Neural progenitor cell (in vitro differentiated cells): Measurements from ENCODE around the gene PPP1R16B.

Experiments used
- EZH2 ChIP-seq: fragments of 200-600 bp; sonication (generic); IDR thresholded peaks from 2 replicates; pipeline ENCODE4 v1.6.1; 2017; ENCODE audit warnings: antibody characterized with exemption, mild to moderate bottlenecking, moderate library complexity
- EZH2phosphoT487 ChIP-seq: fragments of 200-600 bp; sonication (generic); IDR thresholded peaks from 2 replicates; pipeline ENCODE4 v1.6.1; 2017; ENCODE audit warnings: antibody characterized with exemption
- TF ChIP-seq, protein P1 (sequence below): fragments of 200-600 bp; sonication (generic); IDR thresholded peaks from 2 replicates; pipeline ENCODE4 v1.5.1; 2017; ENCODE audit warnings: antibody characterized with exemption, mild to moderate bottlenecking

GRCh38 chr20:38939686-38940085 is 134.2 kb downstream of the PPP1R16B start:
- TF ChIP-seq EZH2 (no peak), EZH2phosphoT487 (no peak)
- TF ChIP-seq, protein P1, sequence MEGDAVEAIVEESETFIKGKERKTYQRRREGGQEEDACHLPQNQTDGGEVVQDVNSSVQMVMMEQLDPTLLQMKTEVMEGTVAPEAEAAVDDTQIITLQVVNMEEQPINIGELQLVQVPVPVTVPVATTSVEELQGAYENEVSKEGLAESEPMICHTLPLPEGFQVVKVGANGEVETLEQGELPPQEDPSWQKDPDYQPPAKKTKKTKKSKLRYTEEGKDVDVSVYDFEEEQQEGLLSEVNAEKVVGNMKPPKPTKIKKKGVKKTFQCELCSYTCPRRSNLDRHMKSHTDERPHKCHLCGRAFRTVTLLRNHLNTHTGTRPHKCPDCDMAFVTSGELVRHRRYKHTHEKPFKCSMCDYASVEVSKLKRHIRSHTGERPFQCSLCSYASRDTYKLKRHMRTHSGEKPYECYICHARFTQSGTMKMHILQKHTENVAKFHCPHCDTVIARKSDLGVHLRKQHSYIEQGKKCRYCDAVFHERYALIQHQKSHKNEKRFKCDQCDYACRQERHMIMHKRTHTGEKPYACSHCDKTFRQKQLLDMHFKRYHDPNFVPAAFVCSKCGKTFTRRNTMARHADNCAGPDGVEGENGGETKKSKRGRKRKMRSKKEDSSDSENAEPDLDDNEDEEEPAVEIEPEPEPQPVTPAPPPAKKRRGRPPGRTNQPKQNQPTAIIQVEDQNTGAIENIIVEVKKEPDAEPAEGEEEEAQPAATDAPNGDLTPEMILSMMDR, result no peak
